HG03097 (cell line): Measurements from ENCODE around the gene ZMYND10.
"Not testable (repeated sequence)": the region's sequence is repeated elsewhere in the genome, so short reads cannot be mapped to it uniquely, and the experiment has no call there.

Source experiments
- ATAC-seq: cut with Tn5 transposase; IDR thresholded peaks from one replicate; pipeline ENCODE4 v1.9.1; 2021; ENCODE audit not compliant: unreplicated experiment, low FRiP score

The ZMYND10 gene

DNA sequence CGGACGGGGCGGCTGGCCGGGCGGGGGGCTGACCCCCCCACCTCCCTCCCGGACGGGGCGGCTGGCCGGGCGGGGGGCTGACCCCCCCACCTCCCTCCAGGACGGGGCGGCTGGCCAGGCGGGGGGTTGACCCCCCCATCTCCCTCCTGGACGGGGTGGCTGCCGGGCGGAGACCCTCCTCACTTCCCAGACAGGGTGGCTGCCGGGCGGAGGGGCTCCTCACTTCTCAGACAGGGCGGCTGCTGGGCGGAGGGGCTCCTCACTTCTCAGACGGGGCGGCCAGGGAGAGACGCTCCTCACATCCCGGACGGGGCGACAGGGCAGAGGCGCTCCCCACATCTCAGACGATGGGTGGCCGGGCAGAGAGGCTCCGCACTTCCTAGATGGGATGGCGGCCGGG lies 33.5 kb downstream of the ZMYND10 start:
- ATAC-seq = not testable (repeated sequence)

DNA sequence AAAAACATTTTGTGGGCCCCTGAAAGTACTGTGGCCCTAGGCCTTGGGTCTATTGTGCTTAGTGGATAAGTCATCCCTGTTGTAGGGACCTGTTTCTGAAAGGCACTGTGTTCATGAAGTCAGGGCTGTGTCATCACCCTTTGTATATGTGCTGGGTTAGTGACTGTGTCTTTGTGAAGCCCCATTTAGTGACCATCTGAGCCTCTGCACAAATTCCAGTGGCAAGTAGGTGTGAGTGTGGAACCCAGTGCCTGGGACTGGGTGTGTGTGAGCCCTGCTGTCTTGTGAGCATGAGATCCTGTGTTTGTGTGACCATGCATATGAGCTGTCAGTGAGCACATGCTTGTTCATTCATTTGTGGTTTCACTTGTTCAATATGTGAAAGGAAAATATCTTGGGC lies 40.9 kb downstream of the ZMYND10 start:
- ATAC-seq = no peak

DNA sequence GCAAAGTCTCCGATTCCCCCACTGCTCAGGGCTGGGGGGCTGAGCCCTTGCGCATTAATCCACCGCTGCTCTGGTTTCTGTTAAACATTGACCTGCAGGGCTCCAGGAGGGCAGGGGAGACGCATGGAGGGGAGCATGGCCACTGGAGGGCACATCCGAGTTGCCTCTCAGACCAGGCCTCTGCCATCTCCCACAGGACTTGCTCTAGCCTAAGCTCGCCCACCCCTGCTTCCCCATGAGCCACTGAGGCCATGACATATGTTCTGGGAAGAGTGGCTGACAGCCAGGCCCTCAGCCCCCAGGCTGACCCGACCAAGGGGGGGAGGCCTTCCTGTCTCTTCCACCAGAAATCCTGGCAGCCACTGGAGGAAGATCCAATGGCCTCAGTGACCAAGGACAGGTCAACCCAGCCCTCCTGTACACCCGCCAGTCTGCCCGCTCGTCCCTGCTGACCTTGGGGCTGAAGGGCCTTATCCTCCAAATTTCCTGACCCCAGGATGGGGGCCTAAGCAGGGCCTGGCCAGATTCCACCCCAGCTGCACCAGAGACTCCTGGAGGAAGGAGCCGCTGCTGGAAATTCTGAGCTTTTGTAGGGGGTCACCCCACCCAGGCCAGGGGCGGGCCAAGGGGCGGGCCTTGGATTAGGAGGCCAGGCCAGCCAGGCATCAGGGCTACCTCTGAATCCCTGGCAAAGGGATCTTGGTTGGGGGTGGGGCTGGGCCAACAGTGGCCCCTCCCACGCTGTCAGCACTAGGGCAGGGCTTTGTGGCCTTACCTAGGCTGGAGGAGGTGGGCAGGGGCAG lies 42.3 kb downstream of the ZMYND10 start, which contains the start of gene HYAL1:
Gene HYAL1, minus strand, starts transcription at position 562 of the 803 bp plus-strand sequence. CDS start 618 bp downstream, outside the sequence.
- ATAC-seq = no peak

DNA sequence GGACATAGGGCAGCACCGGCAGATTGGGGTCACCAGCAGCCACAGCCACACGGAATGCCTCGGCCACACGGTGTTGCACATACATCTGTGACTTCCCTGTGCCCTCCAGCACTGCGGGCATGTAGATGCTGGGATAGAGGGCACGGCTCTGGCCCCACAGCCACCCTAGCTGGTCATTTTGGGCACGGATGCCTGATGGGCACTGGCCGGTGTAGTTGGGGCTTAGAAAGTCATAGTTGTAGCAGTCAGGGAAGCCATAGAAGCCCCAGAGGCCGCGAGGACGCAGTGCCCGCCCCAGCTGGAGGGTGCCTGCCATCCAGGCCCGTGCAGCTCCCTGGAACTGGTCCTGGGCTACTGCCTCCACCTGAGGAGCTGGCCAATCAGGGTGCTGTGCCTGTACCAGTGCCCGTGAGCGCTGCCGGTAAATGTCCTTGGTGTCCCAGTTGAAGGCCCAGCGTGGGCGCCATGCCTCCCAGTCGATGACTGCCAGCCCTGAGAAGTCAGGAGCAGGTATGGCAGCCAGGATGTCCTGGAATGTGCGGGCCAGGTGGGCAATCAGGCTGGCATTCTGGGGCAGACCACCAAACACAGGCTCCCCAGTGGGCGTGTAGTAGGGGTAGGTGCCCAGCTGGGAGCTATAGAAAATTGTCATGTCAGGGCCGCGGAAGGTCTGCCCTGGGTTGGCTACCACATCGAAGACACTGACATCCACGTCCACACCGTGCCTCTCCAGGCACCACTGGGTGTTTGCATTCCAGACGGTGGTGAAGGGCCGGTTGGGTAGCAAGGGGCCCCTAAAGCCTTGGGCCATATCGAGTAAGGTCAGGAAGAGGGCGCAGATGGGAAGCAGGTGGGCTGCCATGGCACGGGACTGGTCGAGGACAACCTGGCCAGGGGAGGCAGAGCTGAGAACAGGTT lies 43.2 kb downstream of the ZMYND10 start:
- no peak for ATAC-seq

DNA sequence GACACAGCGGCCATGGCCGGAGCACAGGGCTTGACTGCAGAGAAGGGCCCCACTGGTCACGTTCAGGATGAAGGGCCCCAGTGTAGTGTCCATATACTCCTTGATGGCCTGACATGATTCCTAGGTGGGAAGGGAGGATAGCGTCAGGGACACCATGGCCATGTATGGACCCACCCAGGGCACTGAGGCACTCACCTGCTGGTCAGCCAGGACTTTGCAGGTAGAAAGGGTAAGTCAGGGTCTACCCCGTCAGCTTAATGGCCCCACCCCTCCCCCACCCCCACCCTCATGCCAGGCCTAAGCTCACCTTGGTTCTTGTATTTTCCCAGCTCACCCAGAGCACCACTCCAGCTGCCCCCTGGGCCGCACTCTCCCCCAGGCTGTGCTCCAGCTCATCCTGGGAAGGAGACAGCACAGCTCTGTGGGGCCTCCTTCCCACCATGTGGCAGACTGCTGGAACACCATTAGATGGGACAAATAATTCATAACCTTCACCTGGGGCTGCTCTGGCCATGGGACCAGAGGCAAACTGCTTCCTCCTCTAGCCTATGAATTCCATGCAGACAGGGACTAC lies 44.8 kb downstream of the ZMYND10 start:
- ATAC-seq = no peak

DNA sequence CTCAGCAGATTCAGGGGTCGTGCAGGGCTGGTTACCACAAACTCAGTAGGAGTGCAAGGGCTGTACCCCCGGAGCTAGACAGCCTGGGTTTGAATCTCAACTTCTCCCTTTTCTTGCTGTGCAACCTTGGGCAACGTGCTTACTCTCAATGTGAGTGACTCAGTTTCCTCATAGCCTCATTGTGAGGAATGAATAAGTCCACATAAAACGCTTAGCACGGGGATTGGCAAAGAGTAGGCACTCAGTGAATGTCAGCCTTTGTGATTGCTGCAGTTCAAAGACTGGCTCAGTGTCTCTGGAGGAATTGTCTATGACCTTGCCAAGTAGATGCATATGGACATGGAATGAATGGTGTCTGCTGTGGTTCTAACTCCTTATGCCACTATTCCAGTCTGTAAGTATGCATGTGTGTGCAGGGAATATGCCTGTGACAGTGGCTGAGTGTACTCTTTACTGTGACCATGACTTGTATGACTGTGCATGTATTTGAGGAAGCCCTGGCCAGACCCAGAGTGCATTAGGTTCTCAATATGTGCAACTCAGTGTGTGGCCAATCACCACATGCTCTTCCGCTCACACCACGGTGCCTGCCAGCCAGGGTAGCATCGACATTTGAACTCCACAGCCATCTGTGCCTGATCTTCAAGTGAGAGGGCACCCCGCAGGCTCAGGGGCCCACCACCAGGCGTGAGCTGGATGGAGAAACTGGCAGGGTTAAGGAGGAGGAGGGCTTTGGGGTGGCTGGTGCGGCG lies 45.4 kb downstream of the ZMYND10 start:
- ATAC-seq = no peak

DNA sequence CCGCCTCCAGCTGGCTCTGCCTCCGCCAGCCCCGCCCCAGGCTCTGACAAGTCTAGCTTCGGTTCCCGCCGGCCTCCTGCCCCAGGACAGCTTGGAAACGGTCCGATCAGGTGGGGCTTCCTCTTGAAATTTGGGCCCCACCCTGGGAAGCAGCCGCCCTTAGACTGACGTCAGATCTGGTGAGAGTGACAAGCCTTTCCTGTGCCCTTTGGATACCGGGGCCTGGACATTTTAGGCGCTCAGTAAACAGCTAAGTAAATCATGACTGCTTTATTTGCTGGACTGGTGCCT lies 45.9 kb downstream of the ZMYND10 start:
- no peak for ATAC-seq

DNA sequence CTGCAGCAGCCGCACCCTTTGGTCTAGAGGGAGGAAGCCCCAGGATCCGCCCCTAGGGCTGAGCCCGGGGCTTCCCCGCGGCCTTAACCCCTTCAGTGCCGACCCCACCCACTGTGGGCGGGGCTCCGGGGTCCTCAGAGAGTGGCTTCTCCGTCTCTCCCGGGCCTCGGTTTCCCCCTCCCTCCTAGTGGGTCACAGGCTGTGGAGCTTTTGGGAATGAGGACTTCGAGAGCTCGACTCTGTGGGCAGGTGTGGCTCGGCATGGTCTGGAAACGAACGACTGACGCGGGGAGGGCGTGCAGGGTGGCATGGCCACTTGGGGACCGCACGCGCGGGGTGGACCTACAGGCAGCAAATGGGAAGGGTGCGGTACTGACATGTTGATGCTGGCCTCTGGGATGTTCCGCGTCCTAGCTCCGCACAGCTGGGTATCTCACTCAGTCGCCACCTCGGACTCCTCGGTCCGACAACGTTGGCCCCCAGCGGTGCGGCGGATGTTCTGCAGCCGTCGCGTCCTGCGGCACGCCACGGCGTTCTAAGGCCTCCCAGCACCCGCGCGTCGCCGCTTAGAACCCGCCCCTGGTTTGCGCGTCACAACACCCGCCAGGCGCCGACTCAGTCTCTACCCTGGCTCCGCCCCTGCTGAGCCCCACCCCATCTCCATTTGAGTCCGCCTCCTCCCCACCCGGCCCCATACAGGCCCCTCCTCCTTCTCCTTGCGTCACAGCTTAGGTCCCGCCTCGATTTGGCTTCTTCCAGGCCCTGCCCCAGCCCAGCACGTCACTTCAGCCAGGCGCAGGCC lies 46.5 kb downstream of the ZMYND10 start, which contains the start of the genes HYAL3 and NAA80:
Gene HYAL3, minus strand, starts transcription at position 570 of the 802 bp plus-strand sequence. CDS start 3,803 bp downstream, outside the sequence.
Gene NAA80, minus strand, starts transcription at position 570 of the 802 bp plus-strand sequence. CDS start 1,942 bp downstream, outside the sequence.
- peak; percentile 78 for ATAC-seq

DNA sequence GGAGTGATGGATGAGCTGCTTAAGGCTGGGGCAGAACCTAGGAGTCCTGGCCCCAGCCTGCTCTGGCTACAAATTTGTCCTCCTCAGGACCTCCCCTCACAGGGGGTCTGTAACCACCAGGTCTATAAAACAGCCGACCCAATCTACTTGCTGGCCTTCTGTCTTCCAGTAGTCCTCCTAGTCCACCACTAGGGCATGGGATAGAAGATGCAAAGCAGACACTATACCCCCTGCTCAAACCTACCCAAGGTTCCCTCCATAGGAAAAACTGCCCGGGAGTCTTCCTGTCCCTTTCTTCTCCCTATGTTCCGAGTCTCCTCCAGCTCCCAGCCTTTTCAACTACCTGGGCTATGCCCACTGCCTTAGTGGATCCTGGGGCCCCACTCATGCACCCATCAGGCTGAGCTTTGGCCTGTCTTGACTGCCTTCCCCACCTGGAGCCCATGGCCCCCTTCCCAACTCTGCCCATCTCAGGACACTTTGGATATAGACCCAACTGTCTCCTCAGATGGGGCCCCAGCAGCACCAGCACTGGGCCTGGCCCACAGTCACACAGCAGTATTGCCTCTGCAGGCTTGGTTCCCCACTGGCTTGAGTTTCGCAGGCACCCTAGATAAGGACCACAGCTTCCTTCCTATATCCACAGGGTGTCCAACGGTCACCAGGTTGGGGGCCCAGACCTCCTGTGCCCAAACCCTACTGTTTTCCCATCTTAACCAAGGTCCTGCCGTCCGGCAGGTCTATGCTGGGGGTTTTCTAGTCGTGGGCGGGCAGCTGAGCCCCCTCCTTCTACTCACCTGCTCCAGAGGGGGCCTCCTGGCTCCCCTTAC lies 47.4 kb downstream of the ZMYND10 start:
- no peak for ATAC-seq

DNA sequence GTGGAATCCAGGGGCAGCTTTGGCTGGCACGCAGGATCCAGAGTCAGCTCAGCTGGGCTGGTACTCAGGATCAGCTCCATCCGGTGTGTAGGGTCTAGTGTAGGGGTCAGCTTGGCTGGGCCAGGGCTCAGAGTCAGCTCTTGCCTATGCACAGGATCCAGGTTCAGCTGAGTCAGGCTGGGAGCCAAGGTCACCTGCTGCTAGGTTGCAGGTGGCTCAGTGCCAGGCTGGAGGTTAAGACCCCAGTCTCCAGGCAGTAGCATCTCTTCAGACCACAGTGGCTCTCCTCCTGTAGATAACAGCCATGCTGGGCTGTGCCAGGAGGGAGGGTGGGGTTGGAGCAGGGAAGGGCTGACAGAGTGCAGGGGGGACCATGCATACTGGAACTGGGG lies 48.2 kb downstream of the ZMYND10 start:
- no peak for ATAC-seq

DNA sequence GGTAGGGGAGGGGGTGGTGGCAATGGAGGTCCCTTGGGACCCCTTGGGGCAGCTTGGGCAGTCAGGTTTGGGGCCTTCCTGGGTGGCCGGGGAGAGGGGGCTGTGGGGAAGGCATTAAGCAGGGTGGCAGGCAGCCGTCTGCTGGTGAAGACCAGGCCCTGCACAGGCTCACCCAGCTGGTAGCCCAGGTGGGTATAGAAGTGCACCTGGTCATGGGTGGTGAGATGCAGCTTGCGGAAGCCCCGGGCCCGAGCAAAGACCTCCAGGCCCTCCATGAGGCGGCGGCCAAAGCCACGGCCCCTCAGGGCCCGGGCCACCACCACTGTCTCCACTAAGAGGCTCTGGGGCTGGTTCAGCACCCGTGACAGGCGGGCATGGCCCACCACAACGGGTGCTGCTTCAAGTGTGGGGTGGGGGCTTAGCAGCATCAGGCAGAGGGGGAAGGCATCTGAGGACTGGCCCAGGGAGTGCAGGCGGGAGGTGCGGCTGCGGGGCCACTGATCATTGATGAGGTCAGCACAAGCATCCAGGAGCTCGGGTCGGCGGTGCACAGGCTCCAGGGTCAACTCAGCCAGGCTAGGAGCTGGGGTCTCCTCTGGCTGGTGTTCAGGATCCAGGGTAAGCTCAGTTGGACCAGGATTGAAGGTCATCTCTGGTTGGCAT lies 48.7 kb downstream of the ZMYND10 start:
- no peak for ATAC-seq

DNA sequence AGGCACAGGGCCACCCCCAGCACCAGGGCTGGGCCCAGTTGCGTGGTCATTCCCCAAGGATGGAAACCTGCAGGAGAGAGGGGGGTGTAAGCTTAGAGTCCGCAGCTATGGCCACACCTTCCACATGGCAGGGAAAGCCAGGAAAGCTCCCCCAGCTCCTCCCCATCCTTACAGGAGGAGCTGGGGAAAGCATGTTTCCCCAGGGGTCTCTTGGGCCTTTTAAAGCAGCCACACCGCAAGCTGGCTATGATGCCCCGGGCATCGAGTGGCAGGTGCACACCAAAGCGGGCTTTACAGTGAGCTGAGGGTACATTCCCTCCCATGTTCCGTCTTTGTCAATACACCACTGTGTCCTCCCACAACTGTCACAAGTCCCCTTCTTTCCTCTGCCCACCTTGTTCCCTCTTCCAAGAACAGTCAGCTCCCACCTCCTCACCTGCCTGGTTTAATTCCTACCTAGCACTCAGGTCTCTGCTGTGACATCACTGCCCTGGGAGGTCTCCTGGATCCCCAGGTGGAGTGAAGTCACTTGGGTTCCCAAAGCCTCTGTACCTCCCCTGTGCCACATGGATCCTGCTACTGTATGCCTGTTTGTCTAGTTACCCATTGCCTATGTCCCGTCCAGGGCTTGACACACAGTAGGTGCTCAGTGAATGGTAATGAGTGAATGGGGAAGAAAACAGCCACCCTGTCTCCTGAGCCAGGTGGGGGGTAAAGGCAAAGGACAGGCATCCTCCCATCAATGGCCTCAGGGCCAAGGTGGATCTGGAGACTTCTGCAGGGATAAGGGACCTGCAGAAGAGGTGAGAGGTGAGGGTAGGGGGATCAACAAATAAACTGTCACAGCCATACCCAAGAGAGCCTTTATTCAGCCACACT lies 49.7 kb downstream of the ZMYND10 start:
- ATAC-seq = no peak

DNA sequence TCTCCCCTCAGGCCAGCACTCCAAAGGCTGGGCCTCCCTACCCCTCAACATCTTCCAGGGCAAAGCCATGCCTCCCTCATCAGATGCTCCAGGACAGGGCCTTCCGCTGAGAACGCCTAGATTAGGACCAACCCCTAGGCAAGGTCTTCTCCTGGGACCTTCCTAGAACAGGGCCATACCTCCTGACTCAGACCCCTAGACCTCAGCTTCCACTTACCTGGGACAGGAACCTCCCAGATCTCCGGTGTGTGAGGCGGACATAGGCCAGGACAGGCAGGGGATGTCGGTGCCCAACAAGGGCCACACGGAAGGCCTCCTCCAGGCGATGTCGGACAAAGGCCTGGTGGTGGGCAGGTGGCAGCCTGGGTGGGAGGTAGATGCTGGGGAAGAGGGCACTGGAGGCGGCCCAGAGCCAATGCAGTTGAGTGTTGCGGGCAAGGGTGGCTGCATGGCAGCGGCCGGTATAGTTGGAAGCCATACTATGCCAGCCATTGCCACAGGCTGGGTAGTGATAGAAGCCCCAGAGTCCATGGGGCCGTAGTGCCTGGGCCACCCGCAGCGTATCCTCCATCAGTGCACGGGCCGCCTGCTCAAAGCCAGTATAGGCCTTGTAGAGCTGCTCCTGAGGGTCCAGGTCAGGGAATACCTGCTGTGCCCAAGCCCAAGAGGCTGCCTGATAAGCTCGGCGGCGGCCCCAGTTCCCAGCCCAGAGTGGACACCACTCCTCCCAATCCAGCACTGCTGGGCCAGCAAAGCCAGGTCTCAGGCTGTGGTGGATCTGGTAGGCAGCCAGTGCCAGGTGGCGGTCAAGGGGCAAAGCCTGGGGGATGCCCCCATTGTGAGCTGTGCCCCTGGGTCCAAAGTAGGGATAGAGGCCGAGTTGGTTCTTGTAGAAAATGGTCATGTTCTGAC lies 50.8 kb downstream of the ZMYND10 start:
- no peak for ATAC-seq

DNA sequence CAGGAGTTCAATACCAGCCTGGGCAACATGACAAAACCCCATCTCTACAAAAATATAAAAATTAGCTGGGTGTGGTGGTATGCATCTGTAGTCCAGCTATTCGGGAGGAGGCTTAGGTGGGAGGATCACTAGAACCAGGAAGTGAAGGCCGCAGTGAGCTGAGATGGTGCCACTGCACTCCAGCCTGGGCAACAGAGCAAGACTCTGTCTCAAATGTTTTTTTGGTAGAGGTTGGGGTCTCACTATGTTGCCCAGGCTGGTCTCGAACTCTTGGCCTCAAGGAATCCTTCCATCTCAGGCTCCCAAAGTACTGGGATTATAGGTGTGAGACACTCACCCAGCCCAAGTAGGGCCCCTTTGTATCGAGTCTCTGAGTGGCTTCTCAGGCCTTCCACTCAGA lies 51.4 kb downstream of the ZMYND10 start:
- ATAC-seq = no peak

DNA sequence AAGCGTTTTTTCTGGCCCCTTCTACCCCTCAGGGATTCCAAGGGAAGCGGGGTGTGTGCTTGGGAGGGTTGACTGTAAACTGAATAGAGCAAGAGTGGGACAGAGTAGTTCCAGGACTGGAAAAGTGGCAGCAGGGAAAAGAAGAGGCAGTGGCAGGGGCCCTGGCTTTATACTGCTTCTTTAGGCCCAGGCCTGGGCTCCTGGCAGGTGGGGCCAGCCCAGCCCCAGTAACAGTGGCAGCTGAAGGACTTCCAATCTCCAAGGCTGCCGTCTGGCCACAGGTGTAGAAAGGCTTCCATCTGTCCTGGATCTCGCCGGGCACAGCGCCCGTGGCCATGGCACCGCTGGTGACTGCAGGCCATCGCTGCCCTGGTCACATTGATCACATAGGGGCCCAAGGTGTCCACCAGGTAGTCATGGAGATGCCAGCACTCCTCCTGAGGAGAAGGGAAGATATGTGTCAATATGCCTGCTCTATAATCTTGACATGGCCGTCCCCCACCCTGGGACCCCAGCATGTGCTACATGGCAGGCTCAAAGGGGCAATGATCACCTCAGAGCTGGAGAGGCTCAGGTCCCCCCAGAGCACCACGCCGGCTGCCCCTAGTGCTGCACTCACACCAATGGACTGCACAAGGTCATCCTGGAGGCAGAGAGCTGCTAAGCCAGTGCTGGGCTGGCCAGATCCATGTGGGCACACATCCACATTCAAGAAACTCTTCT lies 52.3 kb downstream of the ZMYND10 start:
- no peak for ATAC-seq
